Stimulated activated memory B cell treated with anti-CD40 and anti-IgM and Interleukin-4, amounts not matched to agents 10 μg/mL and 1 μg/mL and 100 μg/mL, for 72 hours (primary cell): Measurements from ENCODE around the gene INTS7.
"Not testable (repeated sequence)": the region's sequence is repeated elsewhere in the genome, so short reads cannot be mapped to it uniquely, and the experiment has no call there.

ENCODE experiments used
- ATAC-seq: fragments of 150-1000 bp; cut with Tn5 transposase; 2 replicates; pipeline ENCODE4 v1.10.0; 2021
- H3K27ac Mint-ChIP-seq: one replicate; pipeline ENCODE4 v1.8.0; 2022; ENCODE audit warnings: mild to moderate bottlenecking, mixed read lengths
- H3K27me3 Mint-ChIP-seq: one replicate; pipeline ENCODE4 v1.8.0; 2022; ENCODE audit warnings: mixed read lengths
- H3K36me3 Mint-ChIP-seq: one replicate; pipeline ENCODE4 v1.8.0; 2022; ENCODE audit warnings: mixed read lengths
- H3K4me1 Mint-ChIP-seq: one replicate; pipeline ENCODE4 v1.8.0; 2022; ENCODE audit warnings: mixed read lengths
- H3K4me3 Mint-ChIP-seq: one replicate; pipeline ENCODE4 v1.8.0; 2022; ENCODE audit warnings: mild to moderate bottlenecking, moderate library complexity, mixed read lengths
- H3K9me3 Mint-ChIP-seq: one replicate; pipeline ENCODE4 v1.8.0; 2022; ENCODE audit warnings: mixed read lengths

The INTS7 gene

DNA sequence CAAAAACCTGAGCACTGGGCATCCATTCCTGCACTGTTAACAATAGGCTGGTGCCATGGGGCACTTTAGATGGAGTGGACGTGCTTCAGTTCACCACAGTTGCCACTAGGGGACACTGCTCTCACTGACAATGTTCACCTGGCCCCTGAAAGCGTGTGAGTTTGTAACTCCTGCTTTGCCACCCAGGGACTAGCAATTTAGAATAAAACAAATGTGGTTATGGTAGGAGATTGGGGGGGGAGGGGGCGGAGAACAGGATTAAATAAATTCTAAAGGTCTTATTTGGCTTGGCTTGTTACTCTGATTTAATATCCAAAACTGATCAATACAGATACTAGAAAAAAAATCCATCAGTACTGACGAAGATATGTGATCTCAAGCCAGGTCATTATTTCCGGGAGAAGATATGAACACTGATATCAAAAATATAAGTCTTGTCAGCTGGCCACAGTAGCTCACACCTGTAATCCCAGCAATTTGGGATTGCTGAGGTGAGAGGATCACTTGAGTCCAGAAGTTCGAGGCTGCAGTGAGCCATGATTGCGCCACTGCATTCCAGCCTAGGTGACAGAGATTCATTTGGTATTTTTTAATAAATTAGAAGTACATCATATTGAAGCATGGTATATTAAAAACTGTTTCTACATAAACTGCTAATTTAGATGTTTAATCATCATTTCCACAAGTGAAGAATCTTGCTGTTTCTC, 23.2 kb downstream of the INTS7 start:
- Mint-ChIP-seq H3K27ac (no peak overlapping the region), H3K4me3 (no peak overlapping the region), H3K36me3 (peaks cover 22% of the 10 kb centered on the region), H3K9me3 (no peaks in the 10 kb centered on the region), H3K4me1 (no peaks in the 10 kb centered on the region), H3K27me3 (no peaks in the 10 kb centered on the region)
- ATAC-seq: peak; percentile 83

DNA sequence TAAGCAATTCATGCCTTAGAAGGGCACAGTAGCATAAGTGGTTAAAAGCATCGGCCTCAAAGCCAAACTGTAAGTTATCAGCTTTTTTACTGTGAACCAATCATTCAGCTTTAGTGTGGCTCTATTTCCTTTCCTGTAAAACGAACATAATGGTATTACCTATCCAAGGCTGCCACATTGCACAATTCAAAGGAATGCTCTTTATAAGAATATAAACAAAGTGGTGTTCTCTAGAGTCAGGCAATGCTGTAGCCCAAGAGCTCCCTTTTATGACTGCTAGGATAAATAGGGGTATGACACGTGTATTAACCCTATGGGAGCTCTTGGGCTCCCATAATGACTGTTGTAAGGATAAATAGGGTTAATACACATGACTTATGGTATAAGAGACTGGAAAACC, 25.4 kb downstream of the INTS7 start:
- ATAC-seq: no peak
- Mint-ChIP-seq H3K9me3 (no peaks in the 10 kb centered on the region), H3K27ac (no peak overlapping the region), H3K36me3 (peaks cover 27% of the 10 kb centered on the region), H3K4me1 (no peaks in the 10 kb centered on the region), H3K27me3 (no peaks in the 10 kb centered on the region), H3K4me3 (no peak overlapping the region)

DNA sequence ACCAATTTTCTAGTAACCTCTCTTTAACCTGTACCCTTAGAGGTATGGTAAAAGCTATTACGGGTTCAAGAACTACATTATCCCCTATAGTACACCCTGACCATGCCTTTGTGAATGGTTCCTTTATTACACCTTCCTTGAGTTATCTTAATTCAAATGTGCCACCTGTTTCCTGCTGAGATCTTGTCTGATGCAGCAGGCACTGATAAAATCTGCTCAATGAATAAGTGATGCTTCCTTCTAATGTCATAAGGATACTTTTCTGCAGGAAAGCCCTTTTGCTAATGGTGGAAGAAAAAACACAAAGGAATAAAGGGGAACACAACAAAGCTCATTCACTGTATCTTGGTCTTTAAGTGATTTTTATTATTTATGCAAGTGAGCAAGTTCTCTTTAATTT, 25.8 kb downstream of the INTS7 start:
- Mint-ChIP-seq H3K27ac (no peak overlapping the region), H3K27me3 (no peaks in the 10 kb centered on the region), H3K36me3 (peaks cover 26% of the 10 kb centered on the region), H3K9me3 (no peaks in the 10 kb centered on the region), H3K4me3 (no peak overlapping the region), H3K4me1 (no peaks in the 10 kb centered on the region)
- no peak for ATAC-seq

DNA sequence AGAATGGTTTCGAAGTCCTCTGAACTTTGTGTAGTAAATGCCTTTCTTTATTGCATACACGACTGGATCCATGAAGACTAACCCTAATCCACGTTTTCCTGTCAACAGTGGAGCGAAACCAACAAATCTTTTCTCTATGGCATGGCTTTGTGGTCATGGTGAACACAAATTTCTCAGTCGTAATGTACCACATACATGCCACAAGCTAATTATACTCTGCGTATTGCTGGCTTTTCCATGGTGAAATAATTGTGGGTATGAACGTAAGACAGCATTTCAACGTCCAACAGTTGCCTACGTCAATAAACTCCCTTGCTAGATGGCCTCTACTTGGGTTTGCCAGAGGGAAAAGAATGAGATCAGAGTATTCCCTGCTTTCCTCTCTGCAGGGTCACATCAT, 27.5 kb downstream of the INTS7 start:
- H3K27me3 Mint-ChIP-seq: no peaks in the 10 kb centered on the region
- H3K9me3 Mint-ChIP-seq: no peaks in the 10 kb centered on the region
- ATAC-seq: no peak
- no peak overlapping the region for H3K27ac Mint-ChIP-seq
- H3K4me3 Mint-ChIP-seq: no peak overlapping the region
- H3K36me3 Mint-ChIP-seq: peaks cover 33% of the 10 kb centered on the region
- H3K4me1 Mint-ChIP-seq: no peaks in the 10 kb centered on the region

DNA sequence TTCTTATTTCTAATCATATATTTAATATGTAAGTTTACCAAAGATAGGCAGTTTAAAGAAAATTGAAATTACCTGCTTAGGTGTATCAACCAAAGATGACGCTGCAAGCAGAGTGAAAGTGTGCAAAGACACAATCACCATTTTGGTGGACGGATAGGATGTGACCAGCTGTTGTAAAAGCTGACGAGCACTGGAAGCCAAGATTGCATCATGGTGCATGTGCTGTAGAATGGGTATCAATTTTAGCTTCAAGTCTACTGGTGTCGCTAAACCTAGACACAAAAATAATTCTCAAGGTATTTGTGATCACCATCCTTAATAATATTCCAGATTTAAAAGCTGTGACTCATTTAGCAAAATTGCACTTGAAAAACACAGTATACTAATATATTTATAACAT, 28.2 kb downstream of the INTS7 start:
- H3K4me3 Mint-ChIP-seq: no peak overlapping the region
- H3K4me1 Mint-ChIP-seq: no peaks in the 10 kb centered on the region
- no peak overlapping the region for H3K27ac Mint-ChIP-seq
- no peaks in the 10 kb centered on the region for H3K27me3 Mint-ChIP-seq
- no peaks in the 10 kb centered on the region for H3K9me3 Mint-ChIP-seq
- peaks cover 41% of the 10 kb centered on the region for H3K36me3 Mint-ChIP-seq
- no peak for ATAC-seq

DNA sequence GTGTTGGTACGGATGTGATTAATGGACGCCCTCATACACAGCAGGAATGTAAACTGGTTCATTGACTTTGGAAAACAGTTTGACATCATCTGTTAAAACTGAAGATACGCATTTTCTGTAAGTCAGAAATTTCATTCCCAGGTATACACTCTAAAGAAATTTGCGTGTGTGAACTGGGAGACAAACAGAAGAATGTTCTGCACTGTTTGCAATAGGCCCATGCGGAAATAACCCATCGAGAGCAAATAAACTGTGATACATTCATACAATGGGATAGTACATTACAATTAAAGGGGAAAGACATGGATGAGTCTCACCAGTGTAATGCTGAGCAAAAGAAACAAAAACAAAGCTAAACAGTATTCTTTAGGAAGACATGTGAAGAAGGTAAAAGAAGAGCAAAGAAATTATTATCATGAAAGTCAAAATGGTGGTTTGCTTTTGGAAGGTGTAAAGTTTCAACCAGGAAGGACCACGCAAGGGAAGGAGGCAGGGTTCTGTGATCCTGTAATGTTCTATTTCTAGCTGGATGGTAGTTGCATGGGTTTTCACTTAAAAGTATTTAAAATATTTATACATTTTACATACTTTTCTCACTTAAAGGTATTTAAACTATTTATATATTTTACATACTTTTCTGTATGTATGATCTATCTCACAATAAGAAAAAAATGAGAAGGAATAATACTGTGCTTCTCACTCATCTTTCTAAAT, 30.3 kb downstream of the INTS7 start:
- Mint-ChIP-seq H3K9me3 (no peaks in the 10 kb centered on the region), H3K27ac (no peak overlapping the region), H3K27me3 (no peaks in the 10 kb centered on the region), H3K4me3 (no peak overlapping the region), H3K36me3 (peaks cover 60% of the 10 kb centered on the region), H3K4me1 (no peaks in the 10 kb centered on the region)
- ATAC-seq: no peak

DNA sequence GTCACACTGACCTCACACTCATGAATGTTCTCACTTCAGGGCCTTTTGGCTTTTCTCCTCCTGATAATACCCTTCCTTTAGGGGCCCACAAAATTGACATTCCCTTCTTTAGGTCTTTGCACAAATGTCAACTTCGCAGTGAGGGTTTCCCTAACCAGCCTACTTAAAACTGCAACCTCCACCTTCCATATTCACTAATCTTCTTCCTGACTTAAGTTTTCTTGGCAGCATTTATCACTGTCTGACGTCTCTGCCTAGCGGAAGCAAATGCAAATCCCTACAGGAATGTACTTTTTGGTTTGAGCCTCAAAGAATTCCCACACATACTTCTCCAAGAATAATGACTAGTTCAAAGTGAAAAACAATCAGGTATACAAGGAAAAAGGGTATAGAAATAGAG, 32.8 kb downstream of the INTS7 start:
- Mint-ChIP-seq H3K36me3 (peaks cover 61% of the 10 kb centered on the region), H3K4me1 (peaks cover 5% of the 10 kb centered on the region), H3K4me3 (no peak overlapping the region), H3K27ac (no peak overlapping the region), H3K9me3 (no peaks in the 10 kb centered on the region), H3K27me3 (no peaks in the 10 kb centered on the region)
- no peak for ATAC-seq

DNA sequence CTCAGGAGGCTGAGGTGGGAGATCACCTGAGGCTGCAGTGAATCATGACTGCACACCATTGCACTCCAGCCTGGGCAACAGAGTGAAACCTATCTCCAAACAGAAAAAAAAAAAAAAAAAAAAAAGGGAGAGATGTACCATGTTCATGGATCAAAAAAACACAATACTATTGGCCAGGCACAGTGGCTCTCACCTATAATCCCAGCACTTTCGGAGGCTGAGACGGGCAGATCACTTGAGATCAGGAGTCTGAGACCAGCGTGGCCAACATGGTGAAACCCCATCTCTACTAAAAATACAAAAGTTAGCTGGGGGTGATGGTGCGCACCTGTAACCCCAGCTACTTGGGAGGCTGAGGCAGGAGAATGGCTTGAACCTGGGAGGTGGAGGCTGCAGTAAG, 37.9 kb downstream of the INTS7 start:
- peak overlapping the region; percentile 14 for H3K27ac Mint-ChIP-seq
- H3K9me3 Mint-ChIP-seq, ATAC-seq, H3K4me3 Mint-ChIP-seq, H3K4me1 Mint-ChIP-seq, H3K27me3 Mint-ChIP-seq: not testable (repeated sequence)
- peaks cover 57% of the 10 kb centered on the region for H3K36me3 Mint-ChIP-seq

DNA sequence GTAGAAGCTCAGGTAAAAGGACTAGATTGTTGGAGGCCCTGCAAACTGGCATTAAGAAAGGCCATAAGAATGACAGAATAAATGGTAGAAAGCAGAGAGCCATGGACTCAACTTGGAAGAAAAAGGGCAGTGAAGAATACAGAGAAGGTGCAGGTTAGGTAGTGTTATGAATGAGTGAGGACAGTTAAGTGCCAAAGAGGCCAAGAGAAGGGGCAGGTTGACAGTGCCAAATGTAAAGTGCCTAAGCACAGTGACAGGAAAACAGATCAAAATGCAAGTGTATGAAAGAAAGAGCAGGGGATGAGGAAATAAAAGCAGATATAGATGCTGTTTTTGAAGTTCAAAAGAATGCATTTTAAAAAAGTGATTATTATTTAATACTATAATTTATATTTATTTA, 43.7 kb downstream of the INTS7 start:
- no peaks in the 10 kb centered on the region for H3K27me3 Mint-ChIP-seq
- peaks cover 2% of the 10 kb centered on the region for H3K4me1 Mint-ChIP-seq
- H3K27ac Mint-ChIP-seq: no peak overlapping the region
- ATAC-seq: no peak
- H3K4me3 Mint-ChIP-seq: no peak overlapping the region
- no peaks in the 10 kb centered on the region for H3K9me3 Mint-ChIP-seq
- peaks cover 29% of the 10 kb centered on the region for H3K36me3 Mint-ChIP-seq

DNA sequence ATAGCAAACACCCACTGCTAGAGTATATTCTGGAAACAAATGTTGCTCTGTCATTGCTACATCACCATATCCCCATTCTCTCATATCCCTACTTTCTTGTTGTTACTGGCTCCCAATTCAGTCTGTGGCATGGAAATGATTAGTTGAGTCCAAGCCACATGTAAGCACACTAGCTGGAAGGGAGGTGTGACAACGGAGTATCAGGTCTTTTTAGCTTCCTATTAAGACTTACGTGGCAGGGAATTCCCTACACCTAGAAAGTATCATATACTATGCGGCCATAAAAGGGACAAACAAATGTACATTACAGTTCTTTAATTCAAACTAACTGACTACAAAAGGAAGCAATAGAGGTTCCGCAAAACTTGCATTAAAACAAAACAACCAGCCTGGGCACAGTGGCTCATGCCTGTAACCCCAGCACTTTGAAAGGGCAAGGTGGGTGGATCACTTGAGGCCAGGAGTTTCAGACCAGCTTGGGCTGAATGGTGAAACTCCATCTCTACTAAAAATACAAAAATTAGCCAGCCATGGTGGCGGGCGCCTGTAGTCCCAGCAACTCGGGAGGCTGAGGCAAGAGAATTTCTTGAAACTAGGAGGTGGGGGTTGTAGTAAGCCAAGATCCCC, 48.6 kb downstream of the INTS7 start:
- Mint-ChIP-seq H3K27ac (peak overlapping the region; percentile 53), H3K36me3 (peaks cover 37% of the 10 kb centered on the region)
- peak; percentile 43 for ATAC-seq

DNA sequence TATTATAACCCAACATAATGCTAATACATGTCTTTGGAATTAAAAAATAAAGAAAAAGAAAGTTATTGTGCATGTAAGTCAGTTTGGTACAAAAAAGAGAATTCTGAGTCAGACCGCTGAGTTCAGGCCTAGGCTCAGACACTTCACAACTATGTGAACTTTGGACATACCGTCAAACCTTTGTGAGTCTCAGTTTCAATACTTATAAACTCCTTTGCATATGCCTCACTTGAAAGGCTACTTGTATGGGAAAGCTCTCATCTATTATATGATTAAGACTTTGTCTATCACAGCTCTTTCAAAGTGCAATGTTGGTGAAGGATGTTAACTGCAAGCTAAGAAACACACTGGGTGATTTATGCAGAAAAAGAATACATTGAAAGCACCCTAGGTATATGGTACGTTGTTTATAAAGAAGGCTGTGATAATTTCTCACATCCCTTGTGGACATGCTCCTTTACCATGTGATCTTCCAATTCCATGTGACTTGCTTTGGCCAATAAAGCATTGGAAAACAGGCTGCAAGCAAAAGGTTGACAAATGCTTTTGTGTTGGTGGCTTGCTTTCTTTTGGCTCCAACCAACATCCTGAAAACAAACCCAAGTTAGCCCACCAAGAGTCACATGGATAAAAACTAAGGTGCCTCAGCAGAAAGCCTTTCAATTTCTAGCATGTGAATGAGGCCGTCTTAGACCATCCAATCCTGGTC, 49.6 kb downstream of the INTS7 start:
- H3K9me3 Mint-ChIP-seq: no peaks in the 10 kb centered on the region
- H3K4me3 Mint-ChIP-seq: no peak overlapping the region
- H3K4me1 Mint-ChIP-seq: peaks cover 7% of the 10 kb centered on the region
- ATAC-seq: no peak
- no peak overlapping the region for H3K27ac Mint-ChIP-seq
- no peaks in the 10 kb centered on the region for H3K27me3 Mint-ChIP-seq
- peaks cover 34% of the 10 kb centered on the region for H3K36me3 Mint-ChIP-seq

More for the DNA sequence above, 48.6 kb downstream of the INTS7 start:
- H3K4me3 Mint-ChIP-seq: no peak overlapping the region
- H3K4me1 Mint-ChIP-seq: peaks cover 7% of the 10 kb centered on the region
- no peaks in the 10 kb centered on the region for H3K27me3 Mint-ChIP-seq
- H3K9me3 Mint-ChIP-seq: no peaks in the 10 kb centered on the region

DNA sequence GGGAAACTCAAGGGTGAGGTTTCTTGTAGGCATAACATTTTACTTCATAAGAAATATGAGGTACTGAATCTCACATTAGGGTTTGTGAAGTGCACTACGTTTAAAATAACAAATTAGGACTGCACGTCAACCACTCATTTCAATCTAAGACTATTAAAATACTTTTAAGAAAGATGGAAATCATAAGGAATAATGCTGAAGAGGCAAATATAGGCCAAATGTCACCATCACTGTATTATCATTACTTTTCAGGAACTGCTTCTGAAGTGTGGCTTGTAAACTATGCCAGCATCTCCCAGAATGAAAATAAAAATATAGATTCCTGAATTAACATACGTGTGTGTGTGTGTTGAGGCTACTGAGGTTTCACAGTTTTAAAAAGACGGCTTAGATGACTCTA, 56.8 kb downstream of the INTS7 start:
- H3K36me3 Mint-ChIP-seq: peaks cover 42% of the 10 kb centered on the region
- peaks cover 5% of the 10 kb centered on the region for H3K4me1 Mint-ChIP-seq
- ATAC-seq: no peak

DNA sequence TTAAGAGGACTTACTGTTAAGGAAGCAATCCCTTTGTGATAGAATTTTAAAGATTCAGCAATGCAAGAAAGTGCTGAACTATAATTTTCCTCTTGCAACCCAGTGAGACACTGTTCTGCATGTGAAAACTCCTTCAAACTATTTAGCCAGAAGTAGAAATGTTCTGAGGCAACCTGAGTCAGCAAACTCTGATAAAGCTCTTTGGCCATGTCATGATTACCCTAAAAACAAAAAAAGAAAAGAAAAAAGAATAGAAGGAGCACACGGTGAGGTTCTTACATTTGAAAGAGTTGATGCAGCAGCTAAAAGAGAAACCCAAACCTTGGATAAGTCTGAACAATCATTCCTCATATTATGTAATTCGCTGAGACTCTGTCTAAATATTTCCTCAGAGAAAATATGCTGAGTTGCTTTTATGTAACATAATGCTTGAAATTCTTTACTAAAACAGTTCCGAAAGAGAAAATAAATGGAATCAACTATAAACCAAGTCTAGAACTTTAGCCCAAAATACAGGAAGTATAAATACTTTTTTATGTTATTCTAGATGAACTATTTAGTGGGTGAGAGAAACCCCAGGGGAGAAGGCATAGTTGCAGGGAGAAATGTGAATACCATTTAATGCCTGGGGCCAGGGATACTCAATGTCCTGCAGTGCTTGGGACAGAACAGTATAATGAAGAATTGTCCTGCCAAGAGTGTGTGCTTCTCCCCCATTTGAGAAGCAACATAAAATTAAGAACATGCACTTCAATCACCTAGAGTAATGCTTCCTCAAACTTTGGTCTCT, 60.0 kb downstream of the INTS7 start:
- peaks cover 5% of the 10 kb centered on the region for H3K4me1 Mint-ChIP-seq
- no peak overlapping the region for H3K27ac Mint-ChIP-seq
- H3K36me3 Mint-ChIP-seq: peaks cover 43% of the 10 kb centered on the region
- no peak for ATAC-seq
- H3K4me3 Mint-ChIP-seq: no peak overlapping the region
- H3K27me3 Mint-ChIP-seq: no peaks in the 10 kb centered on the region
- no peaks in the 10 kb centered on the region for H3K9me3 Mint-ChIP-seq

More for the DNA sequence above, 56.8 kb downstream of the INTS7 start:
- no peak overlapping the region for H3K4me3 Mint-ChIP-seq
- no peaks in the 10 kb centered on the region for H3K27me3 Mint-ChIP-seq
- no peaks in the 10 kb centered on the region for H3K9me3 Mint-ChIP-seq
- no peak overlapping the region for H3K27ac Mint-ChIP-seq

DNA sequence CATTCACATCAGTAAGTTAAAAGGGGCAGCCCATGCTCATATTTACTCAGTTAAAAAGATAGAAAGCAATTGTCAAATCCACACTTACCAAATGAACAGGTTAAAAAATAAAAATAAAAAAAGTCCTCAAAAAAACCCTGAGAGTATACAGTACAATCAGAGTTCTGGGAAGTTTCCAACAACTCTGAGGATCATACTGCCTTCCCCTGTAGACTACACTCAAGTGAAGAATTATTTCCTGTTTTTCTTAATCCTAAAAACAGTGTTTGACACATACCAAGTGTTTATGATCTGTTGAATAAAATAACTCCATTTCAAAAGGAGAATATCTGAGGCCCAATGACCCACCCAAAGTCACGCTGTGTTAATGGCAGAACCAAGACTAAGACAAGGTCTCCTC, 61.8 kb downstream of the INTS7 start:
- no peak overlapping the region for H3K4me3 Mint-ChIP-seq
- H3K27ac Mint-ChIP-seq: no peak overlapping the region
- ATAC-seq: no peak
- no peaks in the 10 kb centered on the region for H3K27me3 Mint-ChIP-seq
- H3K9me3 Mint-ChIP-seq: no peaks in the 10 kb centered on the region
- peaks cover 38% of the 10 kb centered on the region for H3K36me3 Mint-ChIP-seq
- peaks cover 5% of the 10 kb centered on the region for H3K4me1 Mint-ChIP-seq
